GM21423 (cell line): Measurements from ENCODE around the gene GREM2.

Experiments used
- ATAC-seq: cut with Tn5 transposase; IDR thresholded peaks from one replicate; pipeline ENCODE4 v1.9.1; 2021; ENCODE audit warnings: mild to moderate bottlenecking, moderate library complexity; ENCODE audit not compliant: unreplicated experiment

GREM2 gene

GRCh38 chr1:240503036-240503435 is 108.9 kb downstream of the GREM2 start:
- ATAC-seq: no peak

DNA sequence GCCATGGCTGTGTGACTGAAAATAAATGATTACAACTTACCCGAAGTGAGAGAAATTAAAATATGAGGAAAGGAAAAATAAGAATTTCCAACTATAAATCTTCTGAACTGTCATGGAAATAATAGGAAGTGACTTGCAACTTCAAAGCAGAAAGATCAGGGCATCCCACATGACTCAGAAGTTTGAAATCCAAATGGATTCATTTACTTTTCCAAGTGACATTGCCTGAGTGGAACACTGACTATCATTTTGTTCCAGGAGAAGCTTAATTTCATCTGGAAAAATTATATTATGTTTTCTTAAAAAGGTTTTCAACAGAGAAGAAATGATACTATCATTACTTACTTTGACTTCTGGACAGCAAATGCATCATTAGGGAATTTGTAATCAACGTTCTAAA is 110.8 kb downstream of the GREM2 start:
- no peak for ATAC-seq

- ATAC-seq: no peak
These were observed 111.3 kb downstream of the GREM2 start for GRCh38 chr1:240500647-240501046.

- no peak for ATAC-seq
These were observed 112.9 kb downstream of the GREM2 start for GRCh38 chr1:240499012-240499411.

DNA sequence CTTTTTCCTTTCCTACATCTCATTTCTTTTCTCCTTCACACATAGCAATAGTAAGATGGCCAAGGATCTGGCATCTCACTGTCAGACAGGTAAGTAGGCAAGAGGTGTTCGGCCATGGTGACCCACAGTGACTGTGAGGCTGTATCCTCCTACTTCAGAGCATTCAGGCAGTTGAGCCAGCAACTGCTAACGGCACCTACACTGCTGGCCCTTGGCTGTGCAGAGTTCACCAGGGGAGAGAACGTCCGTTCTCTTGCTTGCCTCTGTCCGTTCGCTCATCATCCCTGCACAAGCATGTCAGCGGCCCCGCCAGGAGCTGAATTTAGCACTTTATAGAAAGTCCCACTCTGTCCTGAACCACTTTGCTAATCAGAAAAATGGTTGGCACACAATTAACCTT is 113.6 kb downstream of the GREM2 start:
- ATAC-seq: no peak

DNA sequence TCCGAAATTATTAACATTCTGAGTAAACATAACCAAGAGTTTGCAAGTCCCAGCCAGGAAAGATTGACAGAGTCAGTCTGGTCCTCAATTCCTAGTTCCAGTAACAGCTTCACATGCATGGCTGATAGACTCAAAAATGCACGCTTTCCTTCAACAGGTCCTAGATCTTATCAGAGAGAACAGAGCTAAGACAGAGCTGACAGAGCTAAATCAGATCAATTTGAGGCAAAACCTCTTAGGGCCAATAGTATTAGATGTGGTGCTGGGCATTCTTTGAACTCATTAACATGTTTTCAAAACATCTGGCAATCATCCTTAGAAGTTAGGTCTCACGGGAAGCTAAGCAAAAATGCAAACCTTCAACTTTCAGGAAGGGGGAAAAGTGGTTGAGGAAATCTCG is 114.0 kb downstream of the GREM2 start:
- no peak for ATAC-seq

- ATAC-seq: no peak
These were observed 115.0 kb downstream of the GREM2 start for GRCh38 chr1:240496941-240497340.

- no peak for ATAC-seq
These were observed 115.6 kb downstream of the GREM2 start for GRCh38 chr1:240496356-240496755.

- no peak for ATAC-seq
These were observed 116.4 kb downstream of the GREM2 start for GRCh38 chr1:240495601-240496000.

GRCh38 chr1:240492832-240493440 is 119.0 kb downstream of the GREM2 start:
- no peak for ATAC-seq

GRCh38 chr1:240491796-240492195 is 120.2 kb downstream of the GREM2 start:
- ATAC-seq: no peak

- no peak for ATAC-seq
These were observed 120.8 kb downstream of the GREM2 start for GRCh38 chr1:240491156-240491555.

DNA sequence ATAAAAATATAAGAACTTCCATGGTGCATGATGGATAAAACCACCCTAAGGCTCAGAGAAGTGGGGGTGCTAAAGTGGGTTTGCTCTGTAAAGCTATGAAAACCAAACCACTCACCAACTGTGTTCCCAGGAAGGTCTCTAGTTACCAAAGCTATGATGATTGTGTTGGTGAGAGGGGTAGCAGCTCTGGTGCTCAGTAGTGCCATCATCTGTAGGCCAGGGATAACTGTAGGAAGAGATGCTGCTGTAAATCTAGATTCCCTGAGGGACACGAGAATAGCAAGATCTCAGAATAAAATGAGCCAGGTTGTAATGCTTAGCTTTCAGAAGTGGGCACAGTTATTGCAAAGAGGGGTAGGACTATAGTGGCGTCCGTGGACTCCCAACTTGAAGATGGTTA is 124.5 kb downstream of the GREM2 start:
- no peak for ATAC-seq

GRCh38 chr1:240486611-240487010 is 125.3 kb downstream of the GREM2 start:
- no peak for ATAC-seq

DNA sequence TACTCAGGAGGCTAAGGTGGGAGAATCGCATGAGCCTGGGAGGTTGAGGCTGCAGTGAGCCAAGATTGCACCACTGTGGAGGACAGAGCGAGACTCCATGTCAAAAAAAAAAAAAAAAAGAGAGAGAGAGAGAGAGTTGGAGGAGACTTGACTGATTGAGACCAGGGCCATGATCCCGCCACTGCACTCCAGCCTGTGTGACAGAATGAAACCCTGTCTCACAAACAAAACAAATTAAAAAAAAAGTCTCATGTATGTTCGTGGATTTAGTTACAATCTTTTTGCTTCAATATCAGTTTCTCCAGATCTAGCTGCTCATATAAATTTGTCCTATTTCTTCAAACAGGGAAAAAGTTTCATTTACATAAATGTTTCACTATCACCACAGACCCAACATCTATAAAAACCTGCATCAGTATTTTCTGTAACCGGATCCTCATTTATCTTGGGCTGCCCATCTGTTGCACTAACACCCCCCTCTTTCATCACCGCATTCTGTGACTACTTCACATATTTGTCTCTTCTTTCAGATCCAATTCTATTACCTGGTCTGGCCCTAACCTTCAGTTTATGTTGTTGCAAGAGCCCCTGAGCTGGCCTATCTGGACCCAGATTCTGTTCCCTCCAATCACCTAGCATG is 127.0 kb downstream of the GREM2 start:
- no peak for ATAC-seq

DNA sequence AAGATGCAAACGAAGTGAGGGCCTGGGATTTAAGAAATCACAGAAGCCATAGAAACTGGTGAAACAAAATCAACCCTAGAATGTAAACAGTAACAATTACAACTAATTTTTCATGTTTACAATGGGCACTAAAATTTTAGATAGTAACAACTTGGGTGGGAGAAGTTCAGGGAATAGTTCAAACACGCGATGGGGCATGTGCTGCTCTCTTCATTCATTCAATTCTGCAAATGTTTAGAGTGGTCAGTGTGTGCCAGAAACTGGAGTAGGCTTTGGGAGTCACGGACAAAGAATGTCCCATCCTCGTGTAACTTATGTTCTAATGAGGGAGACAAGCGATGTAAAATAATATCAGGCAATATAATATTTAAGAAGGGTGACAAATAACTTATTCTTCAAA is 133.4 kb downstream of the GREM2 start:
- no peak for ATAC-seq

- no peak for ATAC-seq
These were observed 136.1 kb downstream of the GREM2 start for GRCh38 chr1:240475832-240476231.

DNA sequence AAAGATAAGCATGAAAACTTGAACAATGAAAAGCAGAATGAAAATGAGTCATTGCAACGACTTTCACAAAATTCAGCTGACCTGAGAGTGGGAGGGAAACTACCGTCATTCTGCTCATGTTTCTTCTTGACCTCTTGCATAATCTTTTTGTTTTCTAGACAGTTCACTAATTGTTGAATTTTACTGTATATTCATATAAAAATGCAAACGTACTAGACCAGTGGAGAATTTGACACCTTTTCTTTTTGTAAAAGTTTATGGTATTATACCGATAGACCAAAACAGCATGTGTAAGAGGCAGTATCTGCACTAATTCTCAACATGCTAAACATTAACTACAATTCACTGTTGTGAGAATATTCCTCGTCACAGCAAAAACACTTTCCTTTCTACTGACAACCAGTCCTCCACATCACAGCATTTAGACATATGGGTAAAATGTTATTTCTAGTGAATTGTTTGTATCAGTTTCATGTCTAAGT is 137.8 kb downstream of the GREM2 start:
- ATAC-seq: no peak

DNA sequence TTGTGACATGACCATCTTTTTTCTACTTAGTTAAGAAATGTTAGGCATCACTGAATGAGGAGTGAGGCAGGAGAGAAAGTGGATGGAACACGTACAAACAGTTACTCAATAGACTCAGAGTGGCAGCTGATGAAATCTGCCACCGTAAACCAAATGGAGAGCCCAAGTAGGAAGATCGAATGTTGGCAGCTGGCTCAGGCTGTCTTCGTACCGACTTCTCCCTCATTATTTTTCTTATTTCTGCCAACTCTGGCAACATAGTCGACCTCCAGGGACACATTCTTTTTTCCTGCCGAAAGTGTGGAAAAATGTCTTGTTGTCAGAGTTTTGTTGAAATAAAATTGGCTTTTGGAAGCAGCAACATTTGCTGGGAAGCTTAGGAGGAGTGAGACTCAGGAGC is 143.3 kb downstream of the GREM2 start:
- ATAC-seq: no peak

- ATAC-seq: no peak
These were observed 144.1 kb downstream of the GREM2 start for GRCh38 chr1:240467895-240468294.

GRCh38 chr1:240466509-240466908 is 145.4 kb downstream of the GREM2 start:
- ATAC-seq: no peak

DNA sequence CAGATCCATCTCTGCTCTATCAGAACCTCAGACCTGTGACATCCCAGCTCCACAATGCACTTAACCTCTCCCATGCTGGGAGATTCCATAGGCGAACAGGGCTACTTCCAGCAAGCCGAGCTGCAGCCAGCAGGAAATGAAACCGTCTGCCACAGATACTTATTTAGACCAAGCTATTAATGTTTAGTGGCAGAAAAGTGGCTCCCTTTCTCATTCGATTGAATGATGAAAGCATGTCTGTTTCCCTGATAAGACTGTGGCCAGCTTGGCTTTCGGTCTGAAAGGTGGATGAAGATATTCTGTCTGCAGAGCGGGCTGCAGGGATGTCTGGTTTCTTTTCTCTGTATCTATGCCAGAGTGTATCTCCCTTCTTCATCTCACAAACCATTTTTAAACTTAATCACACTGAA is 146.4 kb downstream of the GREM2 start:
- ATAC-seq: no peak

DNA sequence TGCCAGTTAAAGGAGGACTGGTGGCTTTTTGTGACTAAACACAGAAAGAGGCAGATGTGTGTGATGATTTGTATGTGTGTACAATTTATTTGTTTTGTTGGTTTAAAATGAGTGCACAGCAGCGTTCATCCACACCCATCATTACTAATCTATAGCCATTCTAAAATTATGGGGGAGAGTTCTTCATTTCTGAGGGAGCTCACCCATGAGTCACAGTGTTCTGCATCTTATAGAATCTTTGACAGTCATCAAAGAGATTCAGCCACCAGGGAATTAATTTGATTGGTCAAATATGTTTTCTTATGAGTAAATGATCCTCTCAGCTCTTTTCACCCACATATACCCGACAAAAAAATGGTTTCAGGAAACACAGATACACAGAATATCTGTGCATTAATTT is 147.9 kb downstream of the GREM2 start:
- ATAC-seq: no peak
